DMS 273 treated with DMSO at 0.1 percent for 48 hours (cell line): Measurements from ENCODE around the gene SH2B3.

Experiments
- DNase-seq: peaks from one replicate; lab custom pipeline; 2025; lab: John Stamatoyannopoulos, UW

Gene SH2B3

DNA sequence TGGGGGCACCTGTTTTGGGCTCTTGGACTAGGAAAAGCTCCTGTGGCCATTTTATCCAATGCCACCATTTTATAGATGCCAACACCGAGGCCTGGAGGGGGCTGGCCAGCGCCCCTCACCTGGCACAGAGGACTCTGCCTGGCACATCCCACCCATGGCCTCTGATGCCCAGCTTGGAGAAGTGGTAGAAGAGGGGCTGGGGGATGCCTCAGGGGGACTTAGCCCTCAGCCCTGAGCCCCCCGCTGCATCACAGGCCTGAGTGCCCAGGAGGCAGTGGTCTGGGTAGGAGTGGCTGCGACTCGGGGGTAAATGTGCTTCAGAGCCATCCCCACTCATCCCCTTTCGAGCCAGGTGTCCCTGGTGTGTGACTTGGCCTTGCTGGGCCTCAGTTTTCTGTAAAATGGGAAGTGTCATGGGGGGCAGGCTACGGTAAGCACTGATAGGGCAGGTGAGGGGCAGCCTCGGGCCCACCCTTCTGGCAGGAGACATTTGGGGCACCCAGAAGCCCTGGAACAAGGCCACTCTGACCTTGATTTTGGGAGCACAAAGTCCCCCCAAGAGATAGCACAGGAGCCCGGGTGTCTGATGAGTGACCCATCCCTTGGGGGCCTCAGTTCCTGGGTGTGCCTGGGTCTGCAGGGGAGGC lies 22.5 kb downstream of the SH2B3 start:
- no peak for DNase-seq

DNA sequence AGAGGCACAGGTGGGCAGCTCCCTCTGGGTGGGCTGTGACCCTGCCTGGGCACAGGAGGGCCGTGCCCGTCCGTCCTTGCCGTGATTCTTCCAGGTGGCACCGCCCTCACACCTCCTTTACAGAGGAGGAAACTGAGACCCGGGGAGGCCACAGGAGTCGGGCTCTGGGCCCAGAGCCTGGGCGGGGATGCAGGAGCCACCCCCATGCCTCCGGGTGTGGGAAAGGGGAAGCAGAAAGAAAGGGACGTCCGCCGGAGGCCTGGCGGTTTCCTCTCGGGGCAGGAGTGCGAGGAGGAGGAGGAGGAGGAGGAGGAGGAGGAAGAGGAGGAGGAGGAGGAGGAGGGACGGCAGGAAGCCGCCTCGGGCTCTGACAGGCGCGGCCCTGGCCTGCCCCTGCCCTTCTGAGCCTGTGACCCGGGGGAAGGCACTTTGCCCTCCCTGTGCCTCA lies 23.0 kb downstream of the SH2B3 start:
- no peak for DNase-seq

DNA sequence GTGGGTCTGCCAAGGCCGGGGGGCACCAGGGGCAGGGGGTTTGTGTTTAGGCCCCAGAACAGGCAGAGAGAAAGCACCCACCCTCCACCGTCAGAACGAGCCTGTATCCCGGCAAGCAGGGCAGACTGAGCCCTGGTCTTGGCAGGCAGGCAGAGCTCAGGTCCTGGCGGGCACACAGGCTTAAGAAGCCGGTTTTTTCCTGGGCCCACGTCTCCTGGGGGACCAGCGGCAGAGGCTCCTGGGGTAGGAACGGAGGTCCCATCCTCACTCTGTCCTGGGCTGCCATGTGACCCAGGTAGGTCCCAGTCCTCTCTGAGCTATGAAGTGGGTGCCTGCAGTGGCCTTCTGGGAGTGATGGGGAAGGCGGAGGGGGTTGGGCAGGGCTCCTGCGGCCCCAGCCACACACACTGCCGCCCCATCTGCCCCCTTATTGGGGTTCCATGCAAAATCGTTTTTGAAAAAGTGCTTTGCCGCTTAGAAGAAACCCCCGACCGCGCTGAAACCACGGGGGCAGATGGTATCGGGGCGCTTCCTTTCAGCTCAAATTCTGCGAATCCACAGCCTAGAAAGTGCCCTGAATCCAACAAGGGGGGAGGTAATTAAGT lies 24.2 kb downstream of the SH2B3 start:
- no peak for DNase-seq

DNA sequence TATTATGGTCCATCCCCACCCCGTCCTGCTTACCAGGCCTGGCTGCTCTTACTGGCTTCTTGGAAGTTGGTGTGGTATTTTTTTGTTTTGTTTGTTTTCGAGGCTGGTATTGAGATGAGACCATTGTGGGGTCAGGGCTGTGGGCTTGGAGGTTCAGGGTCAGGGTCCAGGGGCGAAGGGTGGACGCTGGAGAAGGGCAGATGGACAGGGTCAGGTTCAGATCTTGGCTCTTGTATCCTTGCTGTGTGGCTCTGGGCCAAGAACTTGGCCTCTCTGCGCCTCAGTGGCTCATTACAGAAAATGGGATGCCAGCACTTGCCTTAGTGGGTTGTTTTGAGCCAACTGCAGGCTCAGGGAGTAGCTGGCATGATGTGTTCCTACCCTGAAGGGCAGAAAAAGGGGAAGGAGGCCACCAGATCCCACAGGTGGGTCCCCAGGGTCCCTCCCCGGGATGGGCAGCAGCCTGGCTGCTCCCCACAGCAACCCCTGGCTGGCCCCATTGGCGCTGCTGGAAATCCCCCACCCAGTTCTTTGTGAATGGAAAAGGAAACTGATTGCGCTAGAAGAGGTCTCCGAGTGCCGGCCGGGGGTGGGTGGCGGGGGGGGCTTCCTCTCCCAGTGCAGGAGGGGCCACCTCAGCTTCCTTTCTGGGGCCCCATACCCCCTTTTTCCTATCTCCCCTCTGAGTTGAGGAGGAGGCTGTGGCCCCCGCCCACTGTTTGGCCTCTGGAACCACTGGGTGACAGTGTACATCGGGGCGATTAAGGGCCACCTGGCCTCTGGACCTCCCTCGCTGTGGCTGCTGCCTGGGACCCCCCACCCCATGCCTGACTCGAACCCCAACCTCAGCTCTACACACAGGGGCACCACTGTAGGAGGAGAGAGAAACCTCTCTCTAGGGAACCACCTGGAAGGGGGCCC lies 25.0 kb downstream of the SH2B3 start:
- DNase-seq = no peak

DNA sequence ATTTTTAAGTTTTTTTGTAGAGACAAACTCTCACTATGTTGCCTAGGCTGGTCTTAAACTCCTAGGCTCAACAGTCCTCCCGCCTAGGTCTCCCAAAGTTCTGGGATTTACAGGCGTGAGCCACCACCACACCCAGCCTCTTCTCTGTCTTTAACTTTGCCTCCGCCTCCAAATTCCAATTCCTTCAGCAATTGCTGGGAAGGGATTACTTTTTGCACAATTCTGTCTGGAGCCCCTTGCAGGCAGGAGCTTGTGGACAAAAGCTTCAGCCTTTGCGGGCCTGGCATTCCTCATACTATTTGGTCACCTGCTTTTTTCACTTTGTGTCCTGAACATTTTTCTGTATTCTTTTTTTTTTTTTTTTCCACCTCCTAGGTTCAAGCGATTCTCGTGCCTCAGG lies 26.0 kb downstream of the SH2B3 start:
- DNase-seq = no peak

DNA sequence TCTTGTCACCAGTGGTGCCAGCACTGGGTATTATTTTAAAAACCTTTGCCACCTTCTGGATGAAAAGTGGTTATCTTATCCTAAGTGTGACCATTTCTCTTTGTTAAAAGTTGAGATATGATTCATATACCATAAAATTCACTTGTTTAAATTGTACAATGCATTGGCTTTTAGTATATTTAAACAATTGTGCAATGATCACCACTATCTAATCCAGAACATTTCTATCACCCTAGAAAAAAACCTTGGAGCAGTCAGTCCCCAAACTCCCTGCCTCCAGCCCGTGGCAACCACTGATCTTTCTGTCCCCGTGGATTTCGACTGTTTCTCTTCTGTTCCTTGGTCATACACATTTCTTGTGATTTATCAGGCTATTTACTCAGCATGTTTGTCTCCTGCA lies 28.3 kb downstream of the SH2B3 start:
- no peak for DNase-seq

DNA sequence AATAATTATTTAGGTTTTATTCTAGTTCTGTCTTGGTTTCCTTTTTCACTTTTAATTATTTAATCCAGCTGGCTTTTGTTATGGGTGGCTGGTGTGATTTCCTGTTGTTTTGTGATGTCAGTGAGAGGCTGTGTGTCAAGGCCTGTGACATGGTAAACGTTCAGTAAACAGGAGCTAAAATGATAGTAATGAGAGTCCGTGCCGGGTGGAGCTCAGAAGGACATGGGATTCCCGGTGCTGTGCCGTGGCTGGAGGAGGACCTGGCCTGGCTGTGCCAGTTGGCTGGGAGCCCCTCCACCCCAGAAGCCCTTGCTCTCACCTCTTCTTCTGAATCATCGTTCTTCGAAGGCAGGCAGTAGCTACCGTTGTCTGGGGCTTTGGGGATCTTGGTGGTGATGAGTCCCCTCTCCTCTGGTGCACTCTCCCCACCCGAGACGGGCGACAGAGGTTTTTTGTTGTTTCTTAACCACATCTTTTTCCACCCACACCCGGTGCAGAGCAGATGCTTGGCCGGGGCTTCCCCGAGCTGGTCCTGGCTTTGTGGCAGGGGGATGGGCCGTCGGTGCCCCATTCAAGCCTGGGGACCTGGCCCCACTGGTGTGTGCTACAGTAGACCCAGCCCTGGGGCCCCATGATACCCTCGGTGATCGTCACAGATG lies 29.1 kb downstream of the SH2B3 start:
- DNase-seq = no peak

DNA sequence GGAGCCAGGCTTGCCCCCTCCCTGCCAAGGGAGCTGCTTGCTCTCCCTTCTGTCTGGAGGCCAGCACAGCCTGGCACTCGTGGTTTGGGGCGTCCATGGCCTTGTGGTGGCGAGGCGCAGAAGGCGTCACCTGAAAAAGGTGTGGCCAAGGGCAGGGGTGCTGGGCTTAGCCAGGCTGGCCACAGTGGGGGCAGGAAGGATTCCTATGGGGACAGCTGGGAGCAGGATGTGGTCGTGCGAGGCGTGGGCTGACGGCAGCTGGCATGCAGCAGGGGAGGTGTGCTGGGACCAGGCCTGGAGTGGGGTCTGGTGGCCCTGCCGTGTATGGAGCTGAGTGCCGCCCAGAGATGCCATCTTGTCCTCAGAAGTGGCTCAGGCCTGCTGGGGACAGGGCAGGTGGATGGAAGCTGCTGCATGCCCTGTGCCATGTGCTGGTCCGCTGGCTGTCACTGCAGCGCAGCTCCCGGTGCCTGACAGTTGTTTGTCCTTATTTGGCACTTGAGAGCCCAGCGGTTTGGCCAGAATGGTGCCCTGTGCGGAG lies 30.0 kb downstream of the SH2B3 start:
- no peak for DNase-seq

DNA sequence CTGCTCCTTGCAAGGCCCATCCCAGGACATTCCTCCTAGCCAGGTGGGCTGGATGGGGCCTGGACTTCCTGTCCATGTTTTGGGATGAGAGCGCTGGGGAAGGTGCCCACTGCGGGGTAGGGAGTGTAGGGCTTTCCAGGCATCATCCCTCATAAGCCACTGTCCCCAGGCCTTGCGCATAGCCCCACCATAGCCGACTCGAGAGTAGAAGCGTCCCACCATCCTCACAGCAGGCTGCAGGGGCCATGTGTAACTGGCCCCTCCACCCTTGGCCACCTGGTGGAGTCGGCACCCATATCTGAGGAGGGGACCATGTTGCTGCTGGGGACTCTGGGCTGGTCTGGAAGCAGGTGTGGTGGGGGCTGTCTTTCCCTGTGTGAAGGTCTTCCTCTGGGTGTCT lies 30.5 kb downstream of the SH2B3 start:
- DNase-seq = no peak

DNA sequence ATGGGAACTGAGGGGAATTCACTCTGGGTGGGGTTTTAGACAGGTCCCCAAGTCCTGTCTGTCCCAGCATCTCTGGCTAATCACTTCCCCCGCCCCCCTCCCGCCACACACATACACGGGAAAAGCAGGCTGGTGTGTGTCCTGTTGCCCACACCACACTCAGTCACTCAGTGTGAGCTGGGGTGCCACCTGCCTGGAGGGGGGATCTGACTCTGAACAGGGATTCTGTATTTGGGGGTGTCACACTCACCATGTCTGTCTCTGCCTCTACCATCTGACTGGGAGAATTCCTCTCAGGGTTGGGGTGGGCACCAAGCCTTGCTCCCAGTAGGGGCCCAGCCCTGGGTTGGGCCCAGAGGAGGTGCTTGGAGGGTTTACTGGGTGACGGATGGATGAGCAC lies 31.1 kb downstream of the SH2B3 start:
- DNase-seq = no peak

DNA sequence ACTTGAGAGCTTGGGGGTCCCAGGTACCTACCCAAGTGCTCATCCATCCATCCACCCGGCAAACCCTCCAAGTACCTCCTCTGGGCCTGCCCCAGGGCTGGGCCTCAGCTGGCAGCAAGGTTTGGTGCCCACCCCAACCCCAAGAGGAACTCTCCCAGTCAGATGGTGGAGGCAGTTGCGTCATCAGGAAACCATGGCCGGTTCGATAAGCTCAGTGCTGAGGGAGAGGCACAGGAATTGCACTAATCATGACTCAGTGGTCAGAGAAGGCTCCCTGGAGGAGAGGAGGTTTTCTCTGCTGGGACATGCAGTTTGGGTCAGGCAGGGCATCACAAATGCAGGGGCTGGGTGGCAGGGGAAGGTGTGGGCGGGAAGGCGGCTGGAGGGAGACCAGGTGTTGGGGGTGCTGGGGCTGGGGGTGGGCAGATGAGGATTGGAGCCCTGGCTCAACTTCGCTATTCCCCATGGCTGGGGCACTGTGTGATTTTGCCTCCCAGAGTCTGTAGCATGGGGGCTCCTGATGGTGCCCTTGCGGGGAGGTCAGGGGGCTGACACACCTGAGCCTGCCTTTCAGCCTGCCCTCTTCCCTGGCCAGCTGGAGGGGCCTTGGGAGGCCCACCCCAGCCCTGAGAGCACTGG lies 32.2 kb downstream of the SH2B3 start:
- DNase-seq = no peak

DNA sequence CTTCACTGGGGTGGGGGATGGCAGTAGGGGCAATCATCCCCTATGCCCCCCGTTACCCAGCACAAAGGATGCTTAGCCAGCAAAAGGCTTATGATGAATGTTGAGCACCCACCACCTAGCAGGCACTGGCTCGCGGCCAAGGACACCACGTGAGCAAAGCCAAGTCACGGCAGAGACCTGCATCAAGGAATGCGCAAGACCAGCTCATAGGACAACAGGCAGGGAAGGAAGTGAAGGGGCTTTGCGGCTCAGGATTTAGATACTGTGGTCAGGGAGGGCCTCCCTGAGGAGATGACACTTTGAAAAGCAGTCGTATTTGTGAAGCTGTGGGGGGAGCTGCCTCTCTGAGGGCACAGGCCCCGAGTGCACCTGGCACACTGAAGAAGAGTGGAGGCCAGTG lies 32.8 kb downstream of the SH2B3 start:
- no peak for DNase-seq

DNA sequence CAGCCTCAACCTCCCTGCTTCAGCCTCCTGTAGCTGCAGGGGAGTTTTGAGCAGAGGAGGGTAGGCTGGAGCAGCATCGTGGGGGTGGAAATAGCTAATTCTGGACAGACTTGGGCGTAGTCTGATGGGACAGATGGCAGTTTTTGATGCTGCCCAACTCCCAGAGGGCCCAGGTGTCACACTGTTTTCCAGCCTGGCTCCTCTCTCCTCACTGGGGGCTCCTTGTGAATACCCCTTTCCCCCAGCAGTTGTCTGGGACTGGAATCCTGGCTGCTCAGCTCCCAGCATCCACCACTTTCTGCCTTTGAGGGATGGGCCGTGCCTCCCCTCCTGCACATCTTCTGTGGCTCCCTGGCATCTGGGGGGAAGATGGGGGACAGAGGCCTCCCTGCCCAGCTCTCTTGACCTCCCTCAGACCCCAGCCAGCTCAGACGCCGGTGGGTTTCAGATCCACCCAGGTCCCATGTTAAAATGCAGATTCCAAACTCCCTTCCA lies 34.0 kb downstream of the SH2B3 start:
- no peak for DNase-seq

DNA sequence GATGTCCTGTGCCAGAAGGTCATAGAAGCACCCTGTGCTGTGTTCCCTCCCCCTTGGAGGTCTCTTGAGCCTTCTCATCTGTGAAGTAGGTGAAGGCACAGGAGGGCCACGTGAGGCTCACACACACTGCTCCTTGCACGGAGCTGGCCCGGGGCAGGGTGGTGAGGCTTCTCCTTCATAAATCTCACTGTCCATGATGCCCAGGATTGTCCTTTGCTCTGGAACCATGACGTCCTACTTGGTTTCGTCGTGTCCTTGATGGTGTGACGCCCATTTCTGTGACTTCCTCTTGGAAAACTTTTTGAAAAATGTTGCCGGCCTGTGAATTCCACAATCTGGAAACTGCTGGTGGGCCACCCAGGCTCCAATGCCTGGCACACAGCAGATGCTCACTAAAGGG lies 34.4 kb downstream of the SH2B3 start:
- no peak for DNase-seq

DNA sequence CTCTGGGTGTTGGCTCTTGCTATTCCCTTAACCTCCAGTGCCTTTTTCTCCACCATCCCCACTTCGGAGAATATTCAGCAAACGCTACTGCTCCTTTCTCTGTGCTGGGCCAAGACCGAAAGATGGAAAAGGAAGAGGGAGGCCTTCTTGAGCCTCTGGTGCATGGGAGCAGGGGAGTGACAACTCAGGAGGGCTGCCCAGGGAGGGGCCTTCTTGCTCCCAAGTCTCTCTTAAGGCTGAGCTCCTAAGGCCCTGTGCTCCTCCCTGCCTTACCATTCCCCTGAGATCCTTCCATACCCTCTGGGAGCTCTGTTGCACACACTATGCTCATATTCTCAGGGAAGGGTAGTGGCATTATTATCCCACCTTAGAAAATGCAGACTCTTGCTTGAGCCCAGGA lies 34.9 kb downstream of the SH2B3 start:
- DNase-seq = no peak

DNA sequence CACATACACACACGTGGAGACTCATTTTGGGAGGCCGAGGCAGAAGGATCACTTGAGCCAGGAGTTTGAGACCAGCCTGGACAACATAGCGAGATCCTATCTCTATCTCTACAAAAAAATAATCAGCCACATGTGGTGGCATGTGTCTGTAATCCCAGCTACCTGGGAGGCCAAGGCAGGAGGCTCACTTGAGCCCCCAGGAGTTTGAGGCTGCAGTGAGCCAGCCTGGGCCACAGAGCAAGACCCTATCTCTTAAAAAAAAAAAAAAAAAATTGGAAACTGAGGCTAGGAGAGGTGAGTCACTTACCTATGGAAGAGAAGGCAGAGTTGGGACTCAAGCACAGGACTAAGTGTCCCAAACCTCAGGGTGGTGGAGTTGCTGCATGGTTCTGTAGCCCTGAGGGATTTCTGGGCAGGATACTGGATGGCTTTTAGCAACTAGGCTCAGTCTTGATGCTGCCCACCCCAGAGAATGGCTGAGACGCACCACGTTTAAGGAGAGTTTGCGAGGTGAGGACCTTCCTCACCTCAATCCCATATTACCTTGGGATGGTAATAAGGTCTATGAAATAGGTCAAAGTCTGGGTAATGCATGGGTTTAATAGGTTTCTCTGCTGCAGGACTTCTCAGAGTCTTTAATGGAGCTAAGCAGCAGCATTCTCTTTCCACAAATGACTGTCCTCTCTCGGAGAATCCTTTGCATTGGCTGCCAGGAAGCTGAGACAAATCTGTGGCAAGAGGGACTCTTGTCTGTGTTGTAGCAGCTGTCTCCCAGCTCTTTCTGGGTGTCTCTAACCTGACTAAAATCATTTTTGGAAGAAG lies 35.6 kb downstream of the SH2B3 start:
- no peak for DNase-seq

DNA sequence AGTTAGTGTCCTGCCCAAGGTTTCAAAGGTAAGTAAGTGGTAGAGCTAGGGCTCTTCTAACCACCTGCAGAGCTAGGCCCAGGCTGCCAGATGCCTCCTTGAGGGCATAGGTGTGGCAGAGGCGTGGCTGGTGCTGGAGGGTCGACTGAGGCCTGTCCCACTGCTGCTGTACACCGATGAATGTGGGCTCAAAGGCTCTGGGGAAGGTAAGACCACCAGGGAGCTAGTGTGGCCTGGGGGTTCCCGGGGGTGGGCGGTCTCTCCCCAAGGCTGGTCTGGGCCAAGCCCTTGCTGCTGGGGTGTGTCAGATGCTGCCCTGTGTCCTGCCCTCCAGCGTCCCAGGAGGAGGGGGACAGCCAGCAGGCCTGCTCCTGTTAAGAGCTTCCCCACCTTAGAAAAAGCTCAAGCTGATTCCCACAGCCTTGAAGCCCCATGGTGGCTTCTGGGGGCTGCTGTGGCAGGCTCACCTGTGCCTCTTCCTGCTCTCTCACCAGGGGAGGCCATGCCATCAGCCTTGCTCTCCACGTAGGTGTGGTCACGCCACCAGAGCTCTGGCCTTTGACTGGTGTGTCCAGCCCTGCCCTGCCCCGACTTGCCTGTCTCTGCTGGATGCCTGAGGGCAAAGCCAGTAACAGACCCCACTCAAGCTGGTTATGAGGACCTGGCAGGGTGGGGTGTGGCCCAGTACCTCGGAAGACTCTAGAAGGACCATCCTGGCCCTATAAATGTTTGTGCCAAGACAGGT lies 36.8 kb downstream of the SH2B3 start:
- DNase-seq = no peak

DNA sequence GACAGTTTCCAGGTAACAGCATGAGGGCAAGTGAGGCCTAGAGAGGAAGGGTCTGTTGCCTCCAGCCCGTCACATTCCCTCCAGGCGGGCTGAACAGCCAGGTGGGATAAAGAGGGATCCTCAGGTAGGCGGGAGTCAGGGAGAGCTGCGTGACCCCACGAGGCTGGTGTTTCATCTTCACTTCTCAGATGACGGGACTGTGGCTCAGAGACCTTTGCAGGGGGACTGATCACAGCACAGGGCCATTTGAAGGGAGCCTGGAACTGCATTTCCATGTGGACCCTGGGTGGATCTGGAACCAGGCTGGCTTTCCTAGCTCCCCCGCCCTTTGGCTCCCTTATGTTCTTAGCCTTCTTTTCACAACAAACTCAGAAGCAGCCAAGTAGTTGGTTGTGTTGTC lies 37.4 kb downstream of the SH2B3 start:
- DNase-seq = no peak

DNA sequence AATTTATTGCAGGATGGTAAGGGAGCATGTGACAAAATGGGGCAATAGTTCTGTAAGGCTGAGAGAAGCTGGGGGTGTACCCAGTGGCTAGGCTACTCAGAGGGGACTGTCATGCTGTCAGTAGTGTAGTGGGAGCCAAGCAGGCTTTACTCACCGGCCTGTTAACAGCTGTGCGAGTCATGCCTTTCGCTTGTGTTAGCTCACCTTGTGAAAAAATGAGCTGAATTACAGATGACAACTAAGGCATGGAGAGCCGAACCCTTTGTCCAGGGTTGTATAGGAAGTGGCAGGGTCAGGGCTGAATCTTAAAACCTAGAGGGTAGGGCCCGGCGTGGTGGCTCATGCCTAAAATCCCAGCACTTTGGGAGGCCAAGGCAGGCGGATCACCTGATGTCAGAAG lies 37.9 kb downstream of the SH2B3 start:
- DNase-seq = no peak

DNA sequence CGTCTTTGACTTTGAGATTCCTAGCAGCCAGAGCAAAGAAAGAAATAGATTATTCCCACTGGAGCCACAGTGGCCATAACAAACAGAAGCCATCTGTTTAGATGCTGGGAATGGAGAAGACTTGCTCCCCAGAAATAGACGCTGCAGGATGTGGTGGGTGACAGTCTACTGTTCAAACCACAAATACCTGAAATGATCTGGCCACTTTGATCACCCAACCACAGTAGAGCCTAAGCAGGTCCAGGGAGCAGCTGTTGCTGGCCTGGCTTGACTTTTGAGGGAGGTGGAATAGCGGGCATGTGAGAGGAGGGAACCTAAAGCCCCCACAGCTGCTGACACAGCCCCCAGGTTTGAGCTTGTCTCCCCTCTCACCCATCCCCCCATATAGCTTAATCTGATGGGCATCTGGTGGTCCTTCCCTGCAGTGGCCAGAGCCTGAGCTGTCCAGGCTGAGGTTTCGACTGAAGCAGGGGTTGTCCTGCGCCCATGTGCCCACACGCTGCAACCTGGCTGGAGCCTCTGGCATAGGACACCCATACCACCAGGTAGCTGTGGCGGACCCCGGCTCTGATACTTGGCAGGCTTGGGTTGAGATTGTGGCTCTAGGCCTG lies 38.7 kb downstream of the SH2B3 start:
- no peak for DNase-seq
